Activated CD4-positive, alpha-beta T cell treated with anti-CD3 and anti-CD28 coated beads for 36 hours (primary cell): ENCODE measurements around the gene SVEP1. TPM values are rescaled to one million over a fixed set of nuclear protein-coding genes. Genes with fewer than 3 reads are reported as not detected.

ENCODE experiments used
- ATAC-seq: fragments of 200-7000 bp; cut with Tn5 transposase; one replicate; pipeline ENCODE4 v1.10.0; 2021; ENCODE audit warnings: mild to moderate bottlenecking, moderate library complexity
- CTCF ChIA-PET: fragments of 350-600 bp; sonication (Branson Sonifier 250); formaldehyde crosslinking; loops from one replicate; lab custom pipeline; 2021; ENCODE audit warnings: antibody characterized with exemption; lab: Charles Lee
- POLR2A ChIA-PET: fragments of 350-600 bp; sonication (Branson Sonifier 250); formaldehyde crosslinking; loops from one replicate; lab custom pipeline; 2021; ENCODE audit warnings: antibody characterized with exemption, inconsistent platforms; lab: Charles Lee
- DNase-seq: peaks from one replicate; pipeline ENCODE4 v3.0.0-alpha.2; 2020
- H3K27ac Mint-ChIP-seq: one replicate; pipeline ENCODE4 v1.8.0; 2021; ENCODE audit warnings: mixed read lengths
- H3K27me3 Mint-ChIP-seq: one replicate; pipeline ENCODE4 v1.8.0; 2021; ENCODE audit warnings: mixed read lengths
- H3K36me3 Mint-ChIP-seq: one replicate; pipeline ENCODE4 v1.8.0; 2021; ENCODE audit warnings: low read depth, mixed read lengths
- H3K4me1 Mint-ChIP-seq: one replicate; pipeline ENCODE4 v1.8.0; 2021; ENCODE audit warnings: mixed read lengths
- H3K4me3 Mint-ChIP-seq: one replicate; pipeline ENCODE4 v1.8.0; 2021; ENCODE audit warnings: mild to moderate bottlenecking, moderate library complexity, mixed read lengths
- H3K9me3 Mint-ChIP-seq: one replicate; pipeline ENCODE4 v1.8.0; 2021; ENCODE audit warnings: low read depth, mixed read lengths
- intact Hi-C, 2 experiments: fragments of 100-400 bp; cut with DNase I in 1 of 2; cut with micrococcal nuclease in 1 of 2; formaldehyde crosslinking; loops; one replicate each; pipeline versions ENCODE4 v1.14.2 to v1.15.1; 2022 to 2024; cut with DNase I, micrococcal nuclease
- total RNA-seq, 2 experiments: library from RNA; stranded (reverse); gene quantifications; one replicate each; pipeline ENCODE4 v1.2.3, GENCODE V29; 2021

The SVEP1 gene
- total RNA-seq, 2 experiments from 2014 or later, result not detected

- peaks cover 2% of the 10 kb centered on the region for H3K27me3 Mint-ChIP-seq
- no peak overlapping the region for H3K4me3 Mint-ChIP-seq
- DNase-seq (no peak), ATAC-seq (no peak)
- H3K4me1 Mint-ChIP-seq, result no peaks in the 10 kb centered on the region
- ChIA-PET POLR2A (no interaction called here), CTCF (no interaction called here)
- H3K27ac Mint-ChIP-seq, result no peak overlapping the region
- no peaks in the 10 kb centered on the region for H3K36me3 Mint-ChIP-seq
- intact Hi-C loops, result no loop called here
- H3K9me3 Mint-ChIP-seq, result peaks cover 5% of the 10 kb centered on the region
These were observed 135.7 kb downstream of the SVEP1 start for GRCh38 chr9:110443866-110444220.

DNA sequence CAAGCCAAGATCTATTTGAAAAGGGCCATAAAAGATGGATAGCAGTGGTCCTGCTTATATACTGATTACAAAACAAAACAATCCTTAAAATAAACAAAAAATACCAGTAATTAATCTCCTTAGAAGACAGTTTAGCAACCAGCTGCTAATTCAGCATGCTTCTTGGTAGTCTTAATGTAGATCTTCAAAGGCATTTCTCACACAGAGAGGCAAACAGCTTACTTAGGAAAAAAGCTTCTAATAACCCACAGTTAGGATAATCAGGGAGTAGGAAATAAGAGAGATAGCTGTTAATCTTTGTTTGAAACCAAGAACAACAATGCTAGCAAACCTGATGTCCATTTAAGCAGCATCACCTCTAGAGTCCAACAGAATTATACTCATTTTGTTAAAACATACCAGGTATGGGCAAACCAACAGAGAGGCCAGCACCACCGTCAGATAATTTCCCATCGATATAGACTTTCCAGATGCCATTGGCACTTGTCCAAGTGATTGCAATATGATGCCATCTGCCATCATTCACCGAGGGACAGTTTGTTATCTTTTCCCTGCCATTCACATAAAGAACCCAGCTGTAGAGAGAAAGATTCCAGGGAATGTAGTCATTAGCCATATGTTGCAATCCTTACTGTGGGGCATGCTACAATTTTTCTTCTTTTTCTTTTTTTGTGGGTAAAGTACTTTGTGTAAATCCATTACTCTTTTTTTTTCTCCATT is 136.2 kb downstream of the SVEP1 start:
- intact Hi-C loops, result no loop called here

DNA sequence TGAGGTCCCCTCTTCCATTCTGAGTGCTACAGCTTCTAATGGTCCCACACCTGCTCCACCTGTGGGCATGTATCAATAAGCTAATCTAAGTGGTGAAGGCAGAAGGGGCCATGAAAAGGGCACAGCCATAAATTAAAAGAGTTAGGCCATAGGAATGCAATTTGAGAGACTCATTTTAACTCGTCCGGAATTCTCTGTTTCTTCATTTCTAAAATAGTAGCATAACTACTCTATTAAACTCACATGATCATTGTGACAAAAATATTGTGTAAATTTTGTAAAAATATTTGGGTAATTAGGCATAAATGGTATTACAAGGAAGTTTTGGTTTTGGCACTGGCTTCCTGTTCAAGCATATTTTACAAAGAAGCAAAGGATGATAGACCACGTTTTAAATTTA is 138.7 kb downstream of the SVEP1 start:
- H3K36me3 Mint-ChIP-seq, result no peaks in the 10 kb centered on the region
- no peak for DNase-seq
- ATAC-seq, result no peak
- no peak overlapping the region for H3K27ac Mint-ChIP-seq
- H3K4me1 Mint-ChIP-seq, result no peaks in the 10 kb centered on the region
- ChIA-PET CTCF (interaction anchor here (0.5 kb wide), 2 partner anchors 36 to 44 kb away, joined by 3 to 4 read pairs; no protein-coding TSS in a partner anchor), POLR2A (no interaction called here)
- H3K27me3 Mint-ChIP-seq, result peaks cover 2% of the 10 kb centered on the region
- peaks cover 2% of the 10 kb centered on the region for H3K9me3 Mint-ChIP-seq
- no peak overlapping the region for H3K4me3 Mint-ChIP-seq
- intact Hi-C loops, result no loop called here

More for the DNA sequence above, 136.2 kb downstream of the SVEP1 start:
- Mint-ChIP-seq H3K27ac (no peak overlapping the region), H3K36me3 (no peaks in the 10 kb centered on the region), H3K27me3 (peaks cover 2% of the 10 kb centered on the region), H3K4me1 (no peaks in the 10 kb centered on the region), H3K9me3 (peaks cover 5% of the 10 kb centered on the region), H3K4me3 (no peak overlapping the region)
- POLR2A ChIA-PET, result no interaction called here
- DNase-seq (no peak), ATAC-seq (no peak)
- CTCF ChIA-PET, result interaction anchor here (0.9 to 1.0 kb wide), 2 partner anchors 9 to 1946 kb away, joined by 3 read pairs; no protein-coding TSS in a partner anchor

DNA sequence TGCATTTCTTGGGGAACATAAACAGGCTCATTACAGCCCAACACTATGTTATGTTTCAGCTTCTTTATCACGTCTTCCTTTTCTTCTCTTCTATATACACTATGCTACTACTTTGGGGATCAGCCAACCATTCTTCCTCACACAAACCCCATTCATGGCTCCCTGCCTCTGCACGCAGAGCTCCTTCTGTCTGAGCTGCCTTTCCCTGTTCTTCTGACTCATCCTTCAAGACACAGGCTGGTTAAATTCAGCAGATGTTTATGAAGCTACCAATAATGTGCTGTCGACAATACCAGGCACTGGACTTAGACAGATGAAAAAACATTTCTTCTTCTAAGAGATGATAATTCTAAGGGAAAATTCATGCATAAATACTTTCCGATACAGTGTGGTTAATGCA is 139.4 kb downstream of the SVEP1 start:
- ChIA-PET POLR2A (no interaction called here), CTCF (interaction anchor here (0.5 kb wide), 2 partner anchors 35 to 45 kb away, joined by 3 to 4 read pairs; no protein-coding TSS in a partner anchor)
- intact Hi-C loops, result no loop called here

GRCh38 chr9:110432253-110432652 is 147.3 kb downstream of the SVEP1 start:
- ChIA-PET CTCF (no interaction called here), POLR2A (no interaction called here)
- Mint-ChIP-seq H3K4me1 (no peaks in the 10 kb centered on the region), H3K27me3 (no peaks in the 10 kb centered on the region), H3K36me3 (no peaks in the 10 kb centered on the region), H3K27ac (no peak overlapping the region), H3K4me3 (no peak overlapping the region), H3K9me3 (no peaks in the 10 kb centered on the region)
- ATAC-seq, result no peak
- intact Hi-C loops, result no loop called here
- no peak for DNase-seq

More for the DNA sequence above, 139.4 kb downstream of the SVEP1 start:
- DNase-seq, result no peak
- ATAC-seq, result no peak
- Mint-ChIP-seq H3K4me1 (no peaks in the 10 kb centered on the region), H3K36me3 (no peaks in the 10 kb centered on the region), H3K9me3 (no peaks in the 10 kb centered on the region), H3K27ac (no peak overlapping the region), H3K4me3 (no peak overlapping the region), H3K27me3 (peaks cover 2% of the 10 kb centered on the region)

GRCh38 chr9:110429453-110429852 is 150.1 kb downstream of the SVEP1 start:
- ChIA-PET POLR2A (no interaction called here), CTCF (interaction anchor here (0.5 kb wide), 1 partner anchor 59 kb away, joined by 6 read pairs; no protein-coding TSS in a partner anchor)
- ATAC-seq, result no peak
- intact Hi-C loops, result loop anchor here in 1 of 2 experiments (5.0 kb wide), 1 partner anchor 868 kb away; no protein-coding TSS in a partner anchor
- no peaks in the 10 kb centered on the region for H3K36me3 Mint-ChIP-seq
- H3K27me3 Mint-ChIP-seq, result no peaks in the 10 kb centered on the region
- no peak overlapping the region for H3K27ac Mint-ChIP-seq
- no peaks in the 10 kb centered on the region for H3K4me1 Mint-ChIP-seq
- no peak for DNase-seq
- no peaks in the 10 kb centered on the region for H3K9me3 Mint-ChIP-seq
- no peak overlapping the region for H3K4me3 Mint-ChIP-seq

GRCh38 chr9:110427497-110428104 is 151.9 kb downstream of the SVEP1 start:
- Mint-ChIP-seq H3K4me1 (no peaks in the 10 kb centered on the region), H3K9me3 (no peaks in the 10 kb centered on the region), H3K27ac (no peak overlapping the region), H3K27me3 (no peaks in the 10 kb centered on the region), H3K4me3 (no peak overlapping the region), H3K36me3 (no peaks in the 10 kb centered on the region)
- ChIA-PET POLR2A (no interaction called here), CTCF (interaction anchor here (0.6 to 1.5 kb wide), 5 partner anchors 11 to 893 kb away, joined by 3 to 6 read pairs (median 3); no protein-coding TSS in a partner anchor)
- DNase-seq, result peak; percentile 71
- intact Hi-C loops, result loop anchor here (2.0 to 5.0 kb wide), 3 partner anchors 195 to 870 kb away; no protein-coding TSS in a partner anchor
- no peak for ATAC-seq

DNA sequence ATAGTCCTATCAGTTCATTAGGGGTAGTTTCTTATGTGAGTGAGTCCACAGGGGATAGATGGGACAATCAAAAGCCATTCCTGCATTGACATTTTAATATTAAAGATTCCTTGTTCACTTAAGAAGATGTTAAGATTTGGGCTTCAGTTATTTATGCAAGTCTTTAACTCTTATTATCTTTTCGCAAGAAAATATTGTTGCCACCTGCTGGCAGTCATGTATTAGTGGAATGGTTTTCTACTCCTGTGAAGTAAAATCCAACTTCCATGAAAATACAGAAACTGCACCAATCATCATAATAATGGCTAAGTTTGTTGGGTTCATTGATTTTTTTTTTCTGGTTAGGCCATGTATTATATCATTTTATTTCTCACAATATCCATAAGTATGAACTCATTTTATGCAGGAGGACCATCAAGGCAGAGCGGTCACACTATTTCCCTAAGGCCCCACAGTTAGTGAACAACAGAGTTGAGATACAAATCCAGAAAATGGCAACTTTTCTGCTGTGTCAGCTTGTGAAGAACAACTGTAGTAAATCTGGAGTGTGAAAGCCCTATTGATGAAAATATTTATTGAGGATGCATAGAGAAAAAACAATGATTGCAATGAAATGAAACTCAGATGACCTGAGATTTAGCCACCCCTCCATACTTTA is 153.4 kb downstream of the SVEP1 start:
- H3K36me3 Mint-ChIP-seq, result no peaks in the 10 kb centered on the region

GRCh38 chr9:110414471-110414870 is 165.1 kb downstream of the SVEP1 start:
- Mint-ChIP-seq H3K36me3 (no peaks in the 10 kb centered on the region), H3K4me1 (no peaks in the 10 kb centered on the region), H3K9me3 (peaks cover 2% of the 10 kb centered on the region), H3K4me3 (no peak overlapping the region), H3K27me3 (peaks cover 2% of the 10 kb centered on the region), H3K27ac (no peak overlapping the region)
- intact Hi-C loops, result no loop called here
- no peak for ATAC-seq
- DNase-seq, result no peak
- CTCF ChIA-PET, result interaction anchor here (1.1 kb wide), 1 partner anchor 10 kb away, joined by 3 read pairs; no protein-coding TSS in a partner anchor
- POLR2A ChIA-PET, result no interaction called here

More for the DNA sequence above, 153.4 kb downstream of the SVEP1 start:
- Mint-ChIP-seq H3K4me3 (no peak overlapping the region), H3K27me3 (no peaks in the 10 kb centered on the region), H3K9me3 (no peaks in the 10 kb centered on the region), H3K27ac (no peak overlapping the region), H3K4me1 (no peaks in the 10 kb centered on the region)
- intact Hi-C loops, result loop anchor here (2.0 to 5.0 kb wide), 3 partner anchors 197 to 871 kb away; no protein-coding TSS in a partner anchor
- ChIA-PET POLR2A (no interaction called here), CTCF (no interaction called here)
- ATAC-seq, result no peak
- no peak for DNase-seq

GRCh38 chr9:110410961-110411360 is 168.6 kb downstream of the SVEP1 start:
- no peak for DNase-seq
- ChIA-PET POLR2A (no interaction called here), CTCF (no interaction called here)
- H3K4me3 Mint-ChIP-seq, result no peak overlapping the region
- no peaks in the 10 kb centered on the region for H3K4me1 Mint-ChIP-seq
- H3K27me3 Mint-ChIP-seq, result peaks cover 2% of the 10 kb centered on the region
- H3K27ac Mint-ChIP-seq, result no peak overlapping the region
- no peak for ATAC-seq
- H3K9me3 Mint-ChIP-seq, result no peaks in the 10 kb centered on the region
- H3K36me3 Mint-ChIP-seq, result no peaks in the 10 kb centered on the region
- intact Hi-C loops, result no loop called here

DNA sequence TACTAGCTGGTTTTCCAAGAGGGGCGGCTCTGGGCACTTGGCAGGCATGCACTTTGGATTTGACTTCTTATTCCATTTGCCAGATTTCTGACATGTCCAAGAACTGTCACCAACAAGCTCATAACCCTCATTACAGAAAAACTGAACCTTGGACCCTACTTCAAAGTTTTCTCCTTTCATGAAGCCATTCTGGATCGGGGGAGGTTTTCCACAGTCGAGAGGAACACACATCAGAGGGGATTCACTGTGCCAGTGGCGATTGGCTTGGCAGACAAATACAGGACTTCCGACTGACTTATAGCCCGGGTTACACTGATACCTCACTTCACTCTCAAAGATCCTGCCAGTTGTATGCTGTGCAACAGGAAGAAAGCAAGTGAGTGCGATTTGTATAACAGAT is 170.9 kb downstream of the SVEP1 start:
- Mint-ChIP-seq H3K36me3 (no peaks in the 10 kb centered on the region), H3K27ac (no peak overlapping the region), H3K4me1 (no peaks in the 10 kb centered on the region), H3K9me3 (no peaks in the 10 kb centered on the region), H3K4me3 (no peak overlapping the region), H3K27me3 (peaks cover 2% of the 10 kb centered on the region)
- intact Hi-C loops, result no loop called here
- POLR2A ChIA-PET, result no interaction called here
- ATAC-seq, result no peak
- CTCF ChIA-PET, result no interaction called here
- no peak for DNase-seq
